SU-DHL-6 (cell line): ENCODE data around the gene CDH22.

Source experiments
- CTCF ChIP-seq: fragments of 200-600 bp; sonication (generic); IDR thresholded peaks from one replicate; pipeline ENCODE4 v1.5.1; 2017; ENCODE audit warnings: antibody characterized with exemption, mild to moderate bottlenecking, low read length, moderate library complexity; ENCODE audit not compliant: insufficient read depth, poor library complexity, severe bottlenecking
- EZH2phosphoT487 ChIP-seq: fragments of 200-600 bp; sonication (generic), shearing (Covaris generic); conservative IDR thresholded peaks from 2 replicates; pipeline ENCODE4 v1.6.1; 2018; ENCODE audit warnings: mild to moderate bottlenecking, antibody characterized with exemption, low read length, moderate library complexity, mixed read lengths

- TF ChIP-seq CTCF (no peak), EZH2phosphoT487 (no peak)
These were observed 9.4 kb upstream of the CDH22 start for GRCh38 chr20:46317685-46318177.
